ENCODE measurements around the gene TRIM41.

The TRIM41 gene

DNA sequence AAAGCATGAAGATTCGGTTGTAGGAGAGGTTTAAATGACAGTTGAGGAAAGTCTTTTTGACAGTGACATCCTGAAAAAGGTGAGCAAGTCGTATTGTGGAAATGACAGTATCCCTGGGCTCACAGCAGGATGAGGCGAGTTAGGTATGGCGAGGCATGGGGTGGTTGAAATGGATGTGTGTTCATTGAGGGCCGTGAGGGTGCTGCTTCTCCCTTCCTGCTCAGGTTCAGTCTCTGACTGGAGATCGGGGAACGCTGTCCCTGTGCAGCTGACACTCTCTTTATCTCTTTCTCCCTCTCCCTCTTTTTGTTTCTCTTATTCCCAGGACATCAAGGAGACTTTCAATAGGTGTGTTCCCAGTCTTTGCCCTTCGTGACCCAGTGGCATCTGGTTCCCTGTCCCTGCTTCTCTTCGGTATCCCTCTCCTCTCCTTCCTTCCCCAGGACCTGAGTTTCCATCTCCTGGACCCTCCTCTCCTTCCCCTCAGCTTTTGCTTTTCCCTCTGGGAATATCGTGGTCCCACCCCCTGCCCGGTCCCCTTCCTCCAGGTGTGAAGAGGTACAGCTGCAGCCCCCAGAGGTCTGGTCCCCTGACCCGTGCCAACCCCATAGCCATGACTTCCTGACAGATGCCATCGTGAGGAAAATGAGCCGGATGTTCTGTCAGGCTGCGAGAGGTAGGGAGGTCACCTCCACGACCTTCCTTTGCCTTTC is 10.2 kb downstream of the TRIM41 start:
- DNase-seq = no peak

DNA sequence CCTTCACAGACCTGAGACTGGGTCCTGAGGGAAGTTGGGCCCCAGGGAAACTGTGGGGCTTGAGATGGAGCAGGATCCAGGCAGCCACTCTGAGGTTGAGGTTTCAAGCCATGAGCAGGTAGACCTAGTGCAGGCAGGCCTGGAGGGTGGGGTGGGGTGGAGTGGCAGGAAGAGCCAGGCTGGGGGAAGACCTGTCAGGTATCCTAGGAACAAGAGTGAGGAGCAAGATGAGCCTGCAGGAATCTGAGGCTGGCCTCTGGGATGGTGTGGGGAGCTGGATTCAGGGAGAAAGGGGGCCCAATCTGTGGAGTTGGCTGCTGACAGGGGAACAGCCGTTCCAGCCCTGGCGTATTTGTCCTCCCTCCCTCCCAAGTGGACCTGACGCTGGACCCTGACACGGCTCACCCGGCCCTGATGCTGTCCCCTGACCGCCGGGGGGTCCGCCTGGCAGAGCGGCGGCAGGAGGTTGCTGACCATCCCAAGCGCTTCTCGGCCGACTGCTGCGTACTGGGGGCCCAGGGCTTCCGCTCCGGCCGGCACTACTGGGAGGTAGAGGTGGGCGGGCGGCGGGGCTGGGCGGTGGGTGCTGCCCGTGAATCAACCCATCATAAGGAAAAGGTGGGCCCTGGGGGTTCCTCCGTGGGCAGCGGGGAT is 10.8 kb downstream of the TRIM41 start:
- no peak for DNase-seq

- no peak for DNase-seq
Observed at GRCh38 chr5:181234455-181235306, 11.6 kb downstream of the TRIM41 start.

GRCh38 chr5:181235323-181235688 is 12.2 kb downstream of the TRIM41 start:
- no peak for DNase-seq

- no peak for DNase-seq
Observed at GRCh38 chr5:181235689-181236366, 12.7 kb downstream of the TRIM41 start.

GRCh38 chr5:181236471-181236870 is 13.4 kb downstream of the TRIM41 start:
- DNase-seq = no peak

DNA sequence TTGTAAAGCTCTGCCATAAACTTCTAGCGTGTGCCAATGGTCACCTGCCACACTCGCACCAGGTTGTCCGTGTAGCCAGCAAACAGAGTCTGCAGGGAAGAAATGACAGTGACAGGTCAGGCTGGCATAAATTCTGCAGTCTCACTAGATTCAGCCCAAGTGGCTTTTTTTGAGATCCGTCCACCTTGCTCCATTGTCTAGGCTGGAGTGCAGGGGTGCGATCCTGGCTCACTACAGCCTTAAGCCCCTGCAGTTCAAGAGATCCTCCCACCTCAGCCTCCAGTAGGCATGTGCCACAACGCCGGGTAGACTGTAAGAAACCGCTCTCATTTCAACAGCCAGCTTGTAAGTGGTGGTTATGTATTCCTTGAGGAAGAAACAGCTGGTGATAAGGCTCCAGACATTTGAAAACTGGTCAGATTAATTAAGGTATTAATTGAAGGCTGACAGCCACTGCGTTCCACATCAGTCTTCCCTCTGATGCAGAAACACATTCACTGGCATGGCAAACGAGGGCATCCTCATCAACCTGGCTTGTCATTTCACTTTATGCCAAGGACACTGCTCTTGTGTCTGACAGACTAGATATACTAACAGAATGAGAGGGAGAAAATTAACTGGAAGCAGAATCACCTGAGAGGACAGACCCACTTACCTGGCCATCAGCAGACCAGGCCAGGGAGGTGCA is 14.0 kb downstream of the TRIM41 start:
- DNase-seq = no peak

DNA sequence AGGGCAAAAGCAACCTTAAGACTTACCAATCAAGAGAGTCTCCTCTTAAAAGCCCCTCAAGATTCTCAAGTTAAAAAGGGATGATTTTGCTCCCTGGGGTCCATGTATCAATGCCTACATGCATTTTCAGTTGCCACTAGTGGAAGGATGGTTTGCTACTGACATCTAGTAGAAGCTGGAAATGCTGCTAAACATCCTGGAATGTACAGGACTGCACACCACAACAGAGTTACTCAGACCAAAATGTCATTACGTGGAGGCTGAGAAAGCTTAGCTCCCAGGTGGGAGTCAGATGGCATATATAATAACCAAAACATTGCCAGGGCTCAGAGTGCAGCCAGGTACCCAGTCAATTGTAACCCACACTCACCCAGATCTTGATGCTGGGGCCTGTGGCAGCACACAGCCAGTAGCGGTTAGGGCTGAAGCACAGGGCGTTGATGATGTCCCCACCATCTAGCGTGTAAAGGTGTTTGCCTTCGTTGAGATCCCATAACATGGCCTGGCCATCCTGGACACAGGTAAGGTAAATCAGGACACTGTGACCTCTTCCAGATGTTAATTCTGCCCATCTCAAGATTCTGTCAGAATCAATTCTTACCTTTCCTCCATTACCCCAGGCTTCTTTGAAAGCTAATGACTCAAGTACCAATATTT is 14.8 kb downstream of the TRIM41 start:
- no peak for DNase-seq

- no peak for DNase-seq
Observed at GRCh38 chr5:181239062-181239663, 16.1 kb downstream of the TRIM41 start.

DNA sequence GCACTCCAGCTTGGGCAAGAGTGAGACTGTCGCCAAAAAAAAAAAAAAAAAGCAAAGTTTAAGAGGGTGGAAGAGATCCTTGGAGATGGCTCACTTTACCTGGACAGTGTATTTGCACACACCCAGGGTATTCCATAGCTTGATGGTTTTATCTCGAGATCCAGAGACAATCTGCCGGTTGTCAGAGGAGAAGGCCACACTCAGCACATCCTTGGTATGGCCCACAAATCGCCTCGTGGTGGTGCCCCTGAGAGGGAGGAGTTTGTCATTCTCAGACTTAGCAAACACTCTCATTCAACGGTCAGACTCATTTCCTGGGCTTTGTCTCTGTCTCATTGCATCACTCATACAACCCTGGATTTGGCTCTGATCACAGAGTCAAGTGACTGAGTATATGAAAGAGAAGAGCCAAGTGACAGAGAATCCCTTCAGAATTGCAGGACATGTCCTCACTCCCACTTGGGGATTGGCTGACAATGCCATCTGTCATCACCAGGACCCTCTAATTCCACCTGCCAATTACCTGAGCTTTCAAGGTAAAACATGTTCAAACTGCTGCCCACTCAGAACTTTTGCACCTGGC is 18.4 kb downstream of the TRIM41 start:
- peak; percentile 82 for DNase-seq

GRCh38 chr5:181242031-181242451 is 19.0 kb downstream of the TRIM41 start:
- DNase-seq = no peak

GRCh38 chr5:181243018-181243563 is 20.0 kb downstream of the TRIM41 start:
- DNase-seq = no peak

GRCh38 chr5:181243564-181244343 is 20.7 kb downstream of the TRIM41 start, which contains the start of gene RACK1:
Gene RACK1 (minus strand): TSS chr5:181243906. CDS start chr5:181243800, 106 bp downstream.
- peak; percentile 92 for DNase-seq

DNA sequence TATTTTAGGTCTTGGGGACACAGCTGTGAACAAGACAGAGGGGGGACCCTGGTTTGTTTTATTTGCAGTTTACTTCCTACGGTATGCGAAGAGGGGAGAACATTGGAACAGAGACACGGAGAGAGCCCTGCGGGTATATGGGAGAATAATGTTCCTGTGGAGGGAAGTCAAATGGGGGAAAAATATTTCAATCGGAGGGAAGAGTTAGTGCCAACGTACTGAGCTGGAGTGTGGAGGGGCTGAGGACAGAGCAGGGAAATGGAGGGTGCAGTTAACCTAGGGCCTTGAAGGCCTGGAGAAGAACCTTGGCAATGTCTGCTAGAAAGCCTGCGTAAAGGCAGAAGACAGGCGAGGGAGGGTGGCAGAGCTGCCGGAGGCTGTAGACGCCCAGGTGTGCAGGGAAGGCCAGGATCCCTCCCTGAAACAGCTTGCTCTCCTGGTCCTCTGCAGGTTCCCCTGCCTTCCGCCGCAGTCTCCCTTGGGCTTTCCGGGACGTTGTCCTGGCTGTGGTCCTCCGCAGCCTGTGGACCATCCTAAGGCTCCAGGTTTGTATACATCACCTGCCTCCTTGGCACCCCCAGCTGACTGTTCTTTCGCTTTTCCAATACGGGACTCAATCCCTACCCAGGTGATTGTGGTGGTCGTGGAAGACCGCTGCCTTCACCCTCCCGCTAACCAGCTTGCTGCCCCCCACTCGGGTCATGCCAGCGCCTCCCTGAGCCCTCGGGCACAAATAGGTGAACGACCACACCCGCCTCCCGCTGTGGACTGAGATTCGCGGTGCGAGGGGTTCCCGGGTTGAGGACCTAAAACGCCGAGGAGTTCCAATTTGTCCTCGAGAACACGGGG is 22.6 kb downstream of the TRIM41 start:
- no peak for DNase-seq

DNA sequence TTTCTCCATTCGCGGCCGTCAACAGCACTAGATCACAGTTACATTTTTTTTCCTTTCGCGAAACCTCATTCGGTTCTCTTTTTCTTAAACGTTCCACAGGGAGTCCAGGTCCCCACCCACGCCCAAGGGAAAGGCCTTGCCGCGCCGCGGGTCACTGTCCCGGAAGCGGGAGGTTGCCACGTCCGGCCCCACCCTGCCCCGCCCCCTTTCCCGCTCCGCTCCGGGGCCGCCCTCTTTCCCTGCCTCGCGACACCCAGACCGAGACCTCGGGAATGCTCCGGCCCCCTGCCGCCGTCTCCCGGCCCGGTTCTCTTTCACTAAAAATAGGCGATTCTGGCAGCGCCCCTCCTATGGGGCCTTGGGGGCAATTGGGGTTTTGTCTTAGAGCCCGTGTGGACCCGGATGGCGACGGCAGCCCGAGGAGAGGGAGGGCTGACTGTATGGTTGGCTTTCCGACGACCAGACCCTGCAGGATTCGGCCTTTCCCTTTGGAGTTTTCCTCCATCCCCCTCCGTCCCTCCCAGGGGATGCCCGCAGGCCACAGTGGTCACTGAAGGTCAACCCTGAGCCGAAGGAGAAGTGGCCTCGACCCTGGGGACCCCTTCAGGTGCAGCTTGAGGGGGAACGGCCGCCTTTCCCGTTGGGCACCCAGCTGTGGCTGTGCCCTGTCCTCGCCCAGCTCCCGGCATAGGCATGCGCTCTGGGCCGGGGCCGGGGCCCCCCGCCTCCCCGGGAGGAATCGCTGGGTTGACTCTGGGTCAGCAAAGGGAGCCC is 23.4 kb downstream of the TRIM41 start:
- DNase-seq = peak; percentile 89

DNA sequence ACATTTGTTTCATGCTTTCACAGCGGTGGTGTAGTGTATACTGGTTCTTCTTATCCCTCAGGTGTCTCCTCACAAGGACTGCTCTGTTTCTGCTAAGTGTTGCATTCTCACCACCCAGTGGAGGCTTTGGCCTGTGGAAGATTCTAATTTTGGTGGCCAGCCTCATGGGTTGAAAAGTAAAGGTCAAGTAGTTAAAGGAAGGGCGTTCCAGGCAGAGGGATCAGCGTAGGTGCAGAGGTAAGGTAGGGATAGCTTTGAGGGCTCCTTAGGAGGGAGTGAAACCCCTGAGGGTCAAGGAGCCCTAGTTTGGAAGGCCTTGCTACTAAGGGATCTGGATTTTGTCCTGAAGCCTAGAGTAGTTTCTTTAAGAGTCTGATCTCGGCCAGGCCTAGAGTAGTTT is 25.2 kb downstream of the TRIM41 start:
- no peak for DNase-seq

- no peak for DNase-seq
Observed at GRCh38 chr5:181255276-181255675, 32.2 kb downstream of the TRIM41 start.

Measured in fibroblast of skin of back (primary cell).